ENCODE measurements around the gene PLCL2. TPM values are rescaled to one million over a fixed set of nuclear protein-coding genes. Genes with fewer than 3 reads are reported as not detected.
A peak's percentile ranks its signal among the peaks of the same experiment; 100 is the strongest.

Gene PLCL2
- total and polyA plus RNA-seq, 4 donors: 1.5 to 16.5 (median 9.4) TPM

DNA sequence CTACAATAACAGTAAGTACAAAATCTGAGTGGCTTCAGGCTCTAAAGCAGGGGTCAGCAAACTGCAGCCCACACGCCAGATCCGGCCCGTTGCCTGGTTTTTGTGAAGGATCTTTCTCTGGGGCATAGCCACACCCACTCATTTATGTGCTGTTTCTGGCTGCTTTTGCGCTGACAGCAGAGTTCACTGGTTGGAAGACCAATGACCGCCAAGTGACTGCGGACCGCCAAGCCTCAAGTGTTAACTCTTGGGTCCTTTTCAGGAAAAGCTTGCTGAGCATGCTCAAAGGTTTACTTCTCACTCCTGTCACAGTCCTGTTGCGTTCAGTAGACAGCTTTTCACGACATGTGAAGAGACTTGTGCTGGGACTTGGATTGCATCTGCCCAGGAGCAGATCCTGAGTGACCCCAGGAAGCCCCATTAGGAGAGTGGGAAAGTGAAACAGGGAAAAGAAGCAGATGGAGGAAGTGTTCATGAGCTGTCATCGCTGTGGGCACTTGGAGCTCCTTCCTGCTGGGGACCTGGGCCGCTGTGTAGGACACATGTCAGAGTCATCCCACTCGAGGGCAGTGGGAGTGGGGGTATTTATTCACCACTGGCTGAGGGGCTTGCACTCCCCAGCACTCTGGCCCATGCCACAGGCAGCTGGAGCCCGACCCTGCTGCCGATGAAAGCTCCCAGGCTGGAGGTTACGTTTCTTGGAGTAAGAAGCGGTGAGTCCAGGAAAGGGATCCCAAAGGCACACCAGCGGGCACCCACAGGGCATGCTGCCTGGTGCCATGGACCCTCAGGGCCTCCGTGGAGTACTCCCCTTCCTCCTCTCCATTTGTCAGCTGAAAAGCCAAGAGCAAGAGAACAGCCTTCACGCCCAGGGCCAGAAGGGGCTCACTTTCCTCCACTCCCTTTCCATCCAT lies 249.1 kb downstream of the PLCL2 start:
- Histone ChIP-seq H3K9ac (ENCODE audit: low read depth in 1 of 2, low read length in 2 of 2) (no peak overlapping the region), H3K27me3 (ENCODE audit: control insufficient read depth in 4 of 4, insufficient read depth in 4 of 4, low read length in 3 of 4) (no peaks in the 10 kb centered on the region), H3K36me3 (ENCODE audit: control insufficient read depth in 4 of 4, insufficient read depth in 3 of 4, low read depth in 1 of 4, low read length in 3 of 4) (no peaks in the 10 kb centered on the region), H3K27ac (ENCODE audit: low read depth in 1 of 2, low read length in 2 of 2) (no peak overlapping the region), H3K4me3 (ENCODE audit: low read depth in 1 of 3, low read length in 3 of 3) (no peak overlapping the region), H3K9me3 (ENCODE audit: control insufficient read depth in 4 of 4, low read length in 3 of 4) (no peaks in the 10 kb centered on the region), H3K4me1 (ENCODE audit: control insufficient read depth in 4 of 4, insufficient read depth in 4 of 4, low read length in 3 of 4) (no peaks in the 10 kb centered on the region)
- TF ChIP-seq, protein P1, sequence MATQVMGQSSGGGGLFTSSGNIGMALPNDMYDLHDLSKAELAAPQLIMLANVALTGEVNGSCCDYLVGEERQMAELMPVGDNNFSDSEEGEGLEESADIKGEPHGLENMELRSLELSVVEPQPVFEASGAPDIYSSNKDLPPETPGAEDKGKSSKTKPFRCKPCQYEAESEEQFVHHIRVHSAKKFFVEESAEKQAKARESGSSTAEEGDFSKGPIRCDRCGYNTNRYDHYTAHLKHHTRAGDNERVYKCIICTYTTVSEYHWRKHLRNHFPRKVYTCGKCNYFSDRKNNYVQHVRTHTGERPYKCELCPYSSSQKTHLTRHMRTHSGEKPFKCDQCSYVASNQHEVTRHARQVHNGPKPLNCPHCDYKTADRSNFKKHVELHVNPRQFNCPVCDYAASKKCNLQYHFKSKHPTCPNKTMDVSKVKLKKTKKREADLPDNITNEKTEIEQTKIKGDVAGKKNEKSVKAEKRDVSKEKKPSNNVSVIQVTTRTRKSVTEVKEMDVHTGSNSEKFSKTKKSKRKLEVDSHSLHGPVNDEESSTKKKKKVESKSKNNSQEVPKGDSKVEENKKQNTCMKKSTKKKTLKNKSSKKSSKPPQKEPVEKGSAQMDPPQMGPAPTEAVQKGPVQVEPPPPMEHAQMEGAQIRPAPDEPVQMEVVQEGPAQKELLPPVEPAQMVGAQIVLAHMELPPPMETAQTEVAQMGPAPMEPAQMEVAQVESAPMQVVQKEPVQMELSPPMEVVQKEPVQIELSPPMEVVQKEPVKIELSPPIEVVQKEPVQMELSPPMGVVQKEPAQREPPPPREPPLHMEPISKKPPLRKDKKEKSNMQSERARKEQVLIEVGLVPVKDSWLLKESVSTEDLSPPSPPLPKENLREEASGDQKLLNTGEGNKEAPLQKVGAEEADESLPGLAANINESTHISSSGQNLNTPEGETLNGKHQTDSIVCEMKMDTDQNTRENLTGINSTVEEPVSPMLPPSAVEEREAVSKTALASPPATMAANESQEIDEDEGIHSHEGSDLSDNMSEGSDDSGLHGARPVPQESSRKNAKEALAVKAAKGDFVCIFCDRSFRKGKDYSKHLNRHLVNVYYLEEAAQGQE (IDR thresholded peaks at IDR 0.05): no peak
- TF ChIP-seq RXRA (IDR thresholded peaks at IDR 0.05) (peak; percentile 78 to 80), JUND (IDR thresholded peaks at IDR 0.05) (no peak), NR2F2 (IDR thresholded peaks at IDR 0.05) (peak; percentile 50), RAD21 (IDR thresholded peaks at IDR 0.05) (peak in 1 of 2 donors; percentile 21), SP1 (IDR thresholded peaks at IDR 0.05) (peak; percentile 23)
- DNase-seq (ENCODE audit: low spot score): no peak
- WGBS: 87% methylated on average over 19 of the region's 19 CpGs

DNA sequence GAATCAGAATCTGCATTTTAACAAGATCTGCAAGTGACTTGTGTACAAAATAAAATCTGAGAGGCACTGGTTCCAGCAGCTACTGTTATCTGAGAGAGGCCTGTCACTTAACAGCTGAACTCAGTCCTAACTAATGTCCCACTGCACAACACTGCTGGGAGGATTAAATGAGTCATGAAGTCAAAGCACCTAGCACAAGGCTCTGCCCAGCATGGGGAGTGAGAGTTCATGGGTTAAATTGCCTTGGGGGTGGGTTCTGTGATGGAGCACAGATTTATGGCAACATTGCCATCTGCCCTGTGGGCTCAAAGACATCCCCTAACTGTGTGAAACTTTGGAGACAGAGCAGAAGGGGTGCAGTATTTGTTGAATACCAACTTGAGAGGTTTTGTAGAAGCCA lies 250.9 kb downstream of the PLCL2 start:
- TF ChIP-seq, protein P2, sequence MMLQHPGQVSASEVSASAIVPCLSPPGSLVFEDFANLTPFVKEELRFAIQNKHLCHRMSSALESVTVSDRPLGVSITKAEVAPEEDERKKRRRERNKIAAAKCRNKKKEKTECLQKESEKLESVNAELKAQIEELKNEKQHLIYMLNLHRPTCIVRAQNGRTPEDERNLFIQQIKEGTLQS (IDR thresholded peaks at IDR 0.05): no peak
- TF ChIP-seq NR2F2 (IDR thresholded peaks at IDR 0.05) (no peak), GABPA (IDR thresholded peaks at IDR 0.05 in 1 of 2, conservative IDR thresholded peaks at IDR 0.05 in 1 of 2) (no peak), RAD21 (IDR thresholded peaks at IDR 0.05) (no peak), RXRA (IDR thresholded peaks at IDR 0.05) (no peak), SP1 (IDR thresholded peaks at IDR 0.05) (no peak), FOXA2 (IDR thresholded peaks at IDR 0.05) (no peak), HNF4A (conservative IDR thresholded peaks at IDR 0.05) (no peak), EGR1 (IDR thresholded peaks at IDR 0.05; ENCODE audit: low read depth in 2 of 2) (no peak), YY1 (IDR thresholded peaks at IDR 0.05) (no peak), JUND (IDR thresholded peaks at IDR 0.05) (no peak), TAF1 (conservative IDR thresholded peaks at IDR 0.05) (no peak)
- TF ChIP-seq, protein P3, sequence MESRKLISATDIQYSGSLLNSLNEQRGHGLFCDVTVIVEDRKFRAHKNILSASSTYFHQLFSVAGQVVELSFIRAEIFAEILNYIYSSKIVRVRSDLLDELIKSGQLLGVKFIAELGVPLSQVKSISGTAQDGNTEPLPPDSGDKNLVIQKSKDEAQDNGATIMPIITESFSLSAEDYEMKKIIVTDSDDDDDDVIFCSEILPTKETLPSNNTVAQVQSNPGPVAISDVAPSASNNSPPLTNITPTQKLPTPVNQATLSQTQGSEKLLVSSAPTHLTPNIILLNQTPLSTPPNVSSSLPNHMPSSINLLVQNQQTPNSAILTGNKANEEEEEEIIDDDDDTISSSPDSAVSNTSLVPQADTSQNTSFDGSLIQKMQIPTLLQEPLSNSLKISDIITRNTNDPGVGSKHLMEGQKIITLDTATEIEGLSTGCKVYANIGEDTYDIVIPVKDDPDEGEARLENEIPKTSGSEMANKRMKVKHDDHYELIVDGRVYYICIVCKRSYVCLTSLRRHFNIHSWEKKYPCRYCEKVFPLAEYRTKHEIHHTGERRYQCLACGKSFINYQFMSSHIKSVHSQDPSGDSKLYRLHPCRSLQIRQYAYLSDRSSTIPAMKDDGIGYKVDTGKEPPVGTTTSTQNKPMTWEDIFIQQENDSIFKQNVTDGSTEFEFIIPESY (IDR thresholded peaks at IDR 0.05): no peak
- TF ChIP-seq, protein P4, sequence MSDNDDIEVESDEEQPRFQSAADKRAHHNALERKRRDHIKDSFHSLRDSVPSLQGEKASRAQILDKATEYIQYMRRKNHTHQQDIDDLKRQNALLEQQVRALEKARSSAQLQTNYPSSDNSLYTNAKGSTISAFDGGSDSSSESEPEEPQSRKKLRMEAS (IDR thresholded peaks at IDR 0.05): no peak
- TF ChIP-seq, protein P1 (IDR thresholded peaks at IDR 0.05): no peak
- Histone ChIP-seq H3K9me3 (ENCODE audit: control insufficient read depth in 4 of 4, low read length in 3 of 4) (no peaks in the 10 kb centered on the region), H3K4me3 (ENCODE audit: low read depth in 1 of 3, low read length in 3 of 3) (no peak overlapping the region), H3K36me3 (ENCODE audit: control insufficient read depth in 4 of 4, insufficient read depth in 3 of 4, low read depth in 1 of 4, low read length in 3 of 4) (no peaks in the 10 kb centered on the region), H3K27ac (ENCODE audit: low read depth in 1 of 2, low read length in 2 of 2) (peak overlapping the region in 1 of 2 donors; percentile 23), H3K27me3 (ENCODE audit: control insufficient read depth in 4 of 4, insufficient read depth in 4 of 4, low read length in 3 of 4) (no peaks in the 10 kb centered on the region), H3K4me1 (ENCODE audit: control insufficient read depth in 4 of 4, insufficient read depth in 4 of 4, low read length in 3 of 4) (no peaks in the 10 kb centered on the region), H3K9ac (ENCODE audit: low read depth in 1 of 2, low read length in 2 of 2) (no peak overlapping the region)
- DNase-seq (ENCODE audit: low spot score): no peak
